Hematopoietic multipotent progenitor cell treated with erythropoietin and hydrocortisone succinate and interleukin-3 and kit ligand, for 6 days (in vitro differentiated cells): ENCODE results near the gene PAFAH2.
A peak's percentile ranks its signal among the peaks of the same experiment; 100 is the strongest.
"Not testable (repeated sequence)": the region's sequence is repeated elsewhere in the genome, so short reads cannot be mapped to it uniquely, and the experiment has no call there.

ENCODE experiments used
- DNase-seq: peaks from one replicate; pipeline ENCODE4 v3.0.0-alpha.2; 2015

Gene PAFAH2

GRCh38 chr1:25978403-25978802, 19.5 kb downstream of the PAFAH2 start:
- peak; percentile 51 for DNase-seq

- DNase-seq, result no peak
Observed at GRCh38 chr1:25977801-25978200, 20.1 kb downstream of the PAFAH2 start.

- no peak for DNase-seq
Observed at GRCh38 chr1:25973610-25974321, 24.1 kb downstream of the PAFAH2 start.

GRCh38 chr1:25971811-25972180, 26.1 kb downstream of the PAFAH2 start:
- DNase-seq, result no peak

- DNase-seq, result peak; percentile 79
Observed at GRCh38 chr1:25971066-25971810, 26.6 kb downstream of the PAFAH2 start.

GRCh38 chr1:25967308-25967707, 30.6 kb downstream of the PAFAH2 start:
- no peak for DNase-seq

GRCh38 chr1:25959611-25960010, 38.3 kb downstream of the PAFAH2 start:
- DNase-seq, result no peak

GRCh38 chr1:25958465-25958864, 39.4 kb downstream of the PAFAH2 start:
- no peak for DNase-seq

GRCh38 chr1:25955553-25955952, 42.3 kb downstream of the PAFAH2 start:
- DNase-seq, result no peak

GRCh38 chr1:25954282-25954938, 43.5 kb downstream of the PAFAH2 start:
- DNase-seq, result no peak

GRCh38 chr1:25952841-25953401, 44.9 kb downstream of the PAFAH2 start:
- no peak for DNase-seq

- DNase-seq, result no peak
Observed at GRCh38 chr1:25948641-25949040, 49.2 kb downstream of the PAFAH2 start.

- DNase-seq, result no peak
Observed at GRCh38 chr1:25947027-25947426, 50.8 kb downstream of the PAFAH2 start.

GRCh38 chr1:25945761-25946160, 52.1 kb downstream of the PAFAH2 start:
- no peak for DNase-seq

GRCh38 chr1:25944986-25945385, 52.9 kb downstream of the PAFAH2 start:
- no peak for DNase-seq

- DNase-seq, result not testable (repeated sequence)
Observed at GRCh38 chr1:25943511-25943910, 54.4 kb downstream of the PAFAH2 start.

GRCh38 chr1:25936947-25937346, 60.9 kb downstream of the PAFAH2 start:
- no peak for DNase-seq

GRCh38 chr1:25933479-25934365, 64.1 kb downstream of the PAFAH2 start:
- peak; percentile 86 for DNase-seq

- not testable (repeated sequence) for DNase-seq
Observed at GRCh38 chr1:25932811-25933400, 65.0 kb downstream of the PAFAH2 start.

GRCh38 chr1:25932321-25932720, 65.5 kb downstream of the PAFAH2 start:
- DNase-seq, result no peak

GRCh38 chr1:25929016-25929415, 68.8 kb downstream of the PAFAH2 start:
- no peak for DNase-seq
